SKM-1 (cell line): Measurements from ENCODE around the gene UCN2.
"Not testable (repeated sequence)": the region's sequence is repeated elsewhere in the genome, so short reads cannot be mapped to it uniquely, and the experiment has no call there.

Source experiments
- DNase-seq: peaks from one replicate; lab custom pipeline; 2025; ENCODE audit not compliant: unreplicated experiment; lab: John Stamatoyannopoulos, UW

UCN2 gene

DNA sequence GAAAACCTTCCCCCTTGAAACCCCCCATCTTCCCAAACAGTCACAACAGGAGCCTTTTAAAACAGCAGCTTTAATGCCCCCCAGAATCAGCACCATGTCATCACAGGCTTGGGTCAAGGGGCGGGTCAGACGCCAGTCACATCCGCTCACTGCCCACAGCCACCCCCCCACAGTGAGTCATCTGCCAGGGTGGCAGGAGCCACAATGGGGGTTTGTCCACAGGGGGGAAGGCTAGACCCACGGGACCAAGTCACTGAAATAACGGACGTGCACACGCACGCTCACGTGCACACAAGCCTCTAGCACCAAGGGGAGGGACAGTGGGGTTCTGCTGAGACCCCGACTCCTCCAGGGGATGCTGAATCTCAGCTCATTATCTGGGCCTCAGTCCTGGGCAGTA is 441 bp upstream of the UCN2 start:
- DNase-seq: no peak

DNA sequence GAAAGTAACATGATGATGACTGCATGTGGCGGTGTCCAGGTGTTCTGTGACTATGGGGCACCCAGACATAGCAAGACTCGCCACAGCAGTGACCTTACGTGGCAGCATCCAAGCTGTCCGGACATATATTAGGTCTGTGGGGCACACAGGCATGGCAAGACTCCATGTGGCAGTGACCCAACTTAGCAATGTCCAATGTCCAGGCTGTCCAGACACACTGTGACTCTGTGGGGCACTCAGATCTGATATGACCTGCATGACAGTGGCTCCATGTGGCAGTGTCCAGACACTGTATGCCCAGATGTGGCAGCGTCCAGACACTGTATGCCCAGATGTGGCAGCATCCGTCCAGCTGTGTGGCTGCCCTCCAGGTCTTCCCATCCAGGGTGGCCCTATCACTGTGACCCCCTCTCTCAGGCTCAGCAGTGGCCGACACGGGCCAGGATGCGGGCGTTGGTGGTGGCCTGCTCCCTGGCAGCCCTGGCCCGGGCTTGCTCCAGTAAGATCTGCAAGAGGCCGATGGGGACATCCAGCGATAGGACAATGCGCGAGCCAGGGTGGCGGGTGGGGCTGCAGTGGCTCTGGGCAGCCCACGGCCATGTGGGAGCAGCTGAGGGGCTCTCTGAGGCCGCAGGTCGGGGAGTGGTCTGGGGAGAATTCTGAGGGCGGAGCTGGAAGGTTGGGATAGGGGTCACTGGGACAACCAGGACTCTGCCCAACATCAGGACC is 1.1 kb downstream of the UCN2 start:
- no peak for DNase-seq

DNA sequence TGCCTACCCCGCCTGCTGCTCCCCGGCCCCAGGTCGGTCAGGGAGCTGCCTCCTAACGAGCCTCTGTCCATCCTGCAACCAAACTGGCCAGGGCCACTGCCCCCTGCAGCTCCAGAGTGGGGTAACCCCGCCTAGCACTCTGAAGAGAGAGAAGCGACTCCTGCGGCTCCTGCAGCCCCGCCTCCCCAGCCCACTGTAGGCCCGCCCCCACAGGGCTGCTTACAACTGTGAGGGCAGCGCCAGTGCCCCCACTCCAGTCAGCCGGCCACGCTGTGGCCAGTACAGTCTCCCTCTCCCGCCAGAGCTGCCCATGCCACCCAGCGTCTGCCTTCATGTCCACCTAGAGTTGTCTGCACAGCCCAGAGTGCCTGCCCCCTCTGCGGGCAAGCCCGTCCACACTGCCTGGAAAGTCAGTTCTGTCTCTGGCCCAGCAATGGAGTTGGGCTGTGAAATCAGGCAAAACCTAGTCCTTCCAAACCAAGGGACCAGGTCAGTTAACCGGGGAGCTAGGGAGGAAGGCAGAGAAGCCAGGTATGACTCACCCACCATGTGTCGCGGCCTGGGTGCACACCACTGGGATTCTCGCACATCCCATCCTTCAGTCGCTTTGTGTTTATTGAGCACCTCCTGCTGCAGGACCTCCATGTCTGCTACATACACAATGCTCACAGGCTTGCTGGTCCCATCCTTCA is 2.4 kb downstream of the UCN2 start:
- DNase-seq: no peak

DNA sequence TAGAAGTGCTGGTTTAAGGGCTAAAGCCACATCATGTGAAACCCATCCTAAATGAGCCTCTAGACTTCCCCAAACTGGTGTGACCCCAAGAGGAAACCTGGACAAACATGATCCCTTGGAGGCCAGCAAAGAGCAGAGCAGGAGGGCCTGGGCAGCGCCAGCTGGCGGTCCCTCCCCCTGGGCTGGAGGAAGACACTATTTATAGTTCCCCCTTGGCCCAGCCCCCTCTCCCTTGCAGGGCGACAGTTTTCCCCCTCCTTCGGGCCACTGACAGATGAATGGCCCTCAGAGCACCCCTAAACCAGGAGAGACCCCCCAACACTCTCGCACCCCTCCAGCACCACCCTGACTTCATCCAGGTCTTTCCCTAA is 2.9 kb downstream of the UCN2 start:
- no peak for DNase-seq

DNA sequence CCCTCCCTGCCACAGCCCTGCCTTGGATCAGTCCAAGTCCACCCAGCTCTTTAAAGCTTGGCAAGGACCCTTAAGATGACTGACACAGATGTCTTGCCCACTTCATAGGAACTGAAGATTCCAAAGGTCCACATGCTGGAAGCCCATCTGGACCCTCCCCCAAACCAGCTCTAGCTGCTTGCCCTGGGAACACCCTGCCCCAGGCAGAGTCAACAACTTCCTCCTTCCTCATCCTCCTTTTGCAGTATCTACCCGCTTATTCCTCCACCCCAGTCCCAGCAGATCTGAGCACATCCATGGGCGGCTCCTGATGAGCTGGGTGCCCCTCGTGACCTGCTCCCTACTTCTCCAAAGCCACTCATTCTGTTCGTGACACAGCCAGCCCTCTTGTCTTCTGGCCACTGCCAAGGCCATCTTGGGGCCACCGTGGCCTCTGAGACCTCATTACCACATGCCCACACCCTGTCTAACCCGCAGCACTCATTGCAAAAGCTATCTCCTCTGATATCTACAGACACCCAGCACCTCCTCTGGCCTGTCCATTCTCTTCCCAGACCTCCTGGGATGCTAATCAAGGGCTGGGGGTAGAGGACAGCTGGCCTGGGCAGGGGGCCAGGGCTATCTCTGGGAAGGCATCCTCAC is 5.0 kb downstream of the UCN2 start:
- peak; percentile 69 for DNase-seq

DNA sequence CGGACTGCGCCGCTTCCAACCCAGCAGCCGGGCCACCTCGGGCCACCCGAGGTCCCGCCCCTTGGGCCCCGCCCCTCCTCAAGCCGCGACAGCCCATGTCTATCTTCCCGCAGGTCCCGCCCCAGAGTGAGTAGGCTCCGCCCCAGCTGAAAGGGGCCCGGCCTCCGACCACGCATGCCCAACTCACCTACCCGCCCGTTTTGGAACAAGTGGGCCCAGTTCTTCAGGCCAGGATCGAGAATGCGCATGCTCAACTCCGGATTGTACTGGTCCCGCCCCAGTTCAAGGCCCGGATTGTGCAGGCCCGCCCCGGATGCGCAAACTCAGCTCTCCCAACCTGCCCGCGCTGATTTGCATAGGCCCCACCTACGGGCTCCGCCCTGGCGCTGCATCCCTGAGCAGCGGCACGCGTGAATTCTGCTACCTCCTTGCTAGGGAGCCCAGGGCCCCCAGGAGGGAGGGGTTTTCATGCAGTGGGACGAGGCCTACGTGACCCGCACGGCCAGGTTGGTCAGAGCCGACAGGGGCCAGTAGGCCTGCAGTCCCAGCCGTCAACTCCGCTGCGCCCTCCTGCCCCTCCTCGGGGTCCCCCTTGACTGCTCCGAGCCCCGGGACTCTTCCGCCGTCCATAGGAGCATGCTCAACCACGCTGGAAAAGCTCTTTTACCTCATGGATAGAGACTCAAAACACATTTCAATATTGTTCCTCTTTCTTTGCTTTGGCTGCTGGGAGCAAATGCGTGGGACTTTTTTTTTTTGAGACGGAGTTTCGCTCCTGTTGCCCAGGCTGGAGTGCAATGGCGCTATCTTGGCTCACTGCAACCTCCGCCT is 6.6 kb downstream of the UCN2 start, which contains the start of gene PFKFB4:
PFKFB4 (minus strand) TSS at position 8 of the 831 bp plus-strand sequence. CDS start 26 bp downstream, outside the sequence.
- DNase-seq: peak; percentile 97

DNA sequence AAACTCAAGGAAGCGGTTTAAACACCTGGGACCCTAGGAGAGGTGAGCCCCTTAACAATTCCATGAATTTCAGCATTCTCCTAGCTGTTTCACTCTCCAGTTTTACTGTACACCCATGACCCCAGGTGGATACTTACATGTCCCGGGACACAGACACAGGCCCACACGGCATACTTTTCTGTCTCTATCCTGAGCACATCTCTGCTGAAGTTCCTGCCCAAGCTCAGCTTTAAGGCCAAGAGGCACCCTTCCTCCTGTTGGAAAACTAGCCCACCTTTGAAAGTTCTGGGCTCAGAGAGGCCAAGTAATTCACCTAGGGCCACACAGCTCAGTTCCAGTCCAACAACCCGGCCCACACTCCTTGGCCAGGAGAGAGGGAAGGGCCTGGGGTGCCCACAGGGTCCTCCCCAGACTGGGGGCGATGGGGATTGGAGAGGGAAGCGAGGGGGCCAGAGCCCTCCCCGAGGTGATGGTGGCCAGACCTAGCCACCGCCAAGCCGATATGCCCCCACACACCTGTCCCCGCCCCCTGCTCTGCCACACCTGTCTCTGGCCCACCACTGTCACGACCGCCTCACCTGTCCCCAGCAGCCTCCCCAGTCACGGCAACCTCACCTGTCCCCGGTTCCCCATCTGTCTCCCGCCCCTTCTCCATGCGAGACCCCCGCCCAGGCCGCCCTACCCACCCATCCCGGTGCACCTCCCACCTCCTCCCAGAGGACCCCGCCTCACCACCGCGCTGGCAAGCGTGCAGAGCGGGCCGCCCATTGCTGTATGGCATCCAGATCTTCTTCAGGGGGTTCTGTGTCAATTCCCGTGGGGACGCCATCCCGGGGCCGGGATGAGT is 7.4 kb downstream of the UCN2 start:
- DNase-seq: no peak

DNA sequence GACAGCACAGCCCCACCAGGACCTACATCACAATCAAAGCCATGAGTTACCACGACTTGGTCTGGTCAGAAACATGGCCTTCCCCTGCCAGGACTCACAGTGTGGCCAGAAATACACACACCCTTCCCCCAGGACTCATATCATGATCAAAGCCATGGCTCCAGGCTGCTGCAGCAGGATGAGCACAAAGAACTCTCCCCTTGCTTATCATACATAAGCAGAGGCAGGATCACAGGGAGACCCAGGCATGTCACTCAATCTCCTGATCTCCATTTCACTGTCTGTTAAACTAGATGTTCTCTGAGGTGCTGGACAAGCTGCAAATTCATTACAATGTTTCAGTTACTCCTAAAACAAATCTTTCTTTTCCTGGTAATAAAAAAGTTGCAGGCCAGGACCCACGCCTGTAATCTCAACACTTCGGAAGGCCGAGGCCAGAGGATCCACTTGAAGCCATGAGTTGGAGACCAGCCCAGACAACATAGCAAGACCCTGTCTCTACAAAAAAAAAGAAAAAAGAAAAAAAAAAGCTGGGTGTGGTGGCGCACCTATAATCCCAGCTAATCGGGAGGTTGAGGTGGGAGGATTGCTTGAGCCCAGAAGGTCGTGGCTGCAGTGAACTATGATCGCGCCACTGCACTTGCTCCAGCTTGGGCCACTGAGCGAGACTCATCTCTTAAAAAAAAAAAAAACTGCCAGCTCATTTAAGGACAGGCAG is 8.2 kb downstream of the UCN2 start:
- DNase-seq: no peak

DNA sequence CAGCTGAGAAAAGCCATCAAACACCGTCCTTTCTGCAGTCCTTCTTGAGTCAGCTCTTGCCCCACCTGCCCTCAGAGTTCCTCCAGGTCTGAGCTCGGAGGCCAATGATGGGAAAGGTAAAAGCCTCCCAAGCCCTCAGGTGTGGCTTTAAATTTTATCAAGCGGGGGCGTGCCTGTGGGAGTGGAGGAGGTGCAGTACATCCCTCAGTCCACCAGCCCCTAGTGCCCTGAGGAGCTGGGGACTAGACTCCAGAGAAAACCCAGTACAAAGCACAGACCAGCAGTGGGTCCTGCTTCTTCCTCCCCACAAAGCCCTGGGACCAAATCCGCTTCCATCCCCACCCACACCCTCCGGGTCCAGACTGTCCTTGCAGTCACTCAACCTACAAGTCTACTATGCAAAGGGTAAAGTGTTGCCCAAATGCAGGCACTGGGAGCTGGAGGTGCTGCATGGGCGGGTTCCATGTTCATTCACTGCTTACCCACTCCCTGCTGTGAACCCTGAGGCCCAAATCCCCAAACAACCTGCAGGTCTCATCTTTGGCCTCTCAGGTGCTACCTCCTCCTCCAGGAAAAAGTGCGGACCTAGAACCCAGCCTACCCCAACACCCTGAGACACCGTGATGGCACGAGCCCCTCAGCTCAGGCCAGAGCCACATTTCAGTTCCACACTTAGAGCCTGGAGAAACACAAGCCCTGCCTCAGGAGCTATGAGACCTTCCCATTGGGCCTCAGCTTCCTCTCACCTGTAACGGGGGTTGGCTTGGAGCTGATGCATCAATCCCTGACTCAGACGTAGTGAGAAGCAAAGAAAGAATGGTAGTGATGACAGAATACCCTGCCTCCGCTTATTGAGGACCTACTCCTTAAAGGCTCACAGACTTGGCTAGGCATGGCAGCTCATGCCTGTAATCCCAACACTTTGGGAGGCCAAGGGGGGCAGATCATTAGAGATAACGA is 9.4 kb downstream of the UCN2 start:
- DNase-seq: no peak

DNA sequence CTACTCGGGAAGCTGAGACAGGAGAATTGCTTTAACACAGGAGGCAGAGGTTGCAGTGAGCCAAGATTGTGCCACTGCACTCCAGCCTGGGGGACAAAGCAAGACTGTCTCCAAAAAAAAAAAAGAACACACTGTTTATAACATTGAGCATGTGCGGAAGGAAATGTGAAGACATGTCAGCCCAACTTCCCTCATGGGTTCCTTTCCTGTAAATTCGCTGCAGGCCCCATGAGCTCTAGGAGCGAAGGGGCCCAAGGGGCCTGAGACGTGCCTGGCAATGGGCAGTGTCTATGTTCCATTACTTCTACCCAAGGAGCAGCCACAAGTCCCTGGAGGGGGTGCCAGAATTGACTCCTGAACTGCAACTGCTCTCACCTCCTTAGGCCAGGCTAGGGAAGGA is 10.2 kb downstream of the UCN2 start:
- no peak for DNase-seq

DNA sequence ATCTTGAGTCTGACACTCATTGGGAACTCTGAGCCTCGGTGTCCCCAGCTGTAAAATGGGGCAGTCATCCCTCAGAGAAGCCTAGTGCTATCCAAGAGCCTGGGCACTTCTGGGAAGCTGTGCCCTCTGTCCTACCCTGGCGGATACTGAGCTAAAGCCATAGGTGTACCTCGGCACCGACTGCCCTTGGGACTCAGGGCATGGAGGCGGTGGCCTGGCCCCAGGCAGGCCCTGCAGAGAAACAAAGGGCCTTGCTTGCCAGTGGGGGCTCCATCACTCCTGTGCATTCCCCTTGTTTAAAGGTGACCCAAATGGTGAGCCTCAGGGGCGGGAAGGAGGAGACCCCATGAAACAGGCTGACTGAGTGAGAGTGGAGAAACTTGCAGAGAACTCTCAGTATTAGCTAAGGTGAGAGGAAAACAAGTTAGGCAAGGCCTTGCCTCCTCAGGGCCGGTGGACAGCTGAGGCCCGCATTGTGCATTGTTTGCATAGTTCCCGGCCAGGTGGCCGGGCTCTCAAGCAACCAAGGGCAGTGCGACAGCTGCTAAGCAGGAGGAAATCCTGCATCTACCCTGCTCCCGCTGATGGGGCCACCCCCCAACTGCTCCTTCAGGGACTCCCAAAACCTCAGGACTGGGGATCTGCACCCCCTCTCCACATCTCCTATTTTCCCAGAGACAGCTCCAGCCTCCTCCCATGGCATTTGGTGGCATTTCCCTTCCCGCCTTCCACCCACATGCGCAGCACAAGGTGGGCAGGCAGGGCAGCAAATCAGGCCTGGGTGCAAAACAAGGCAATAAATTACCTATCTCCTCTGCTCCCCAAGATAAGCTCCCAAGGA is 11.2 kb downstream of the UCN2 start:
- no peak for DNase-seq

DNA sequence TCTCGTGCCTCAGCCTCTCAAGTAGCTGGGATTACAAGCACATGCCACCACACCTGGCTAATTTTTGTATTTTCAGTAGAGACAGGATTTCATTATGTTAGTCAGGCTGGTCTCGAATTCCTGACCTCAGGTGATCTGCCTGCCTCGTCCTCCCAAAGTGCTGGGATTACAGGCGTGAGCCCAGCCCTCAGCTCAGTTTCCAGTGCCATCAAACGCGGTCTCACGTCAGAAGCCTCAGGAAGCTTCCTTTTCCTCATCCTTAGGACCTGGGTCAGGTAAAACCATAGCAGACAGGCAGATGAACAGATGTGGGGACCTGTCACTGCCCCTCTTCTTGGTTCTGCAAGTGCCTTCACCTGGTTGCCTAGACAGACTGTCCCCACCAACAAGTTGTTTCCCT is 11.9 kb downstream of the UCN2 start:
- DNase-seq: not testable (repeated sequence)

DNA sequence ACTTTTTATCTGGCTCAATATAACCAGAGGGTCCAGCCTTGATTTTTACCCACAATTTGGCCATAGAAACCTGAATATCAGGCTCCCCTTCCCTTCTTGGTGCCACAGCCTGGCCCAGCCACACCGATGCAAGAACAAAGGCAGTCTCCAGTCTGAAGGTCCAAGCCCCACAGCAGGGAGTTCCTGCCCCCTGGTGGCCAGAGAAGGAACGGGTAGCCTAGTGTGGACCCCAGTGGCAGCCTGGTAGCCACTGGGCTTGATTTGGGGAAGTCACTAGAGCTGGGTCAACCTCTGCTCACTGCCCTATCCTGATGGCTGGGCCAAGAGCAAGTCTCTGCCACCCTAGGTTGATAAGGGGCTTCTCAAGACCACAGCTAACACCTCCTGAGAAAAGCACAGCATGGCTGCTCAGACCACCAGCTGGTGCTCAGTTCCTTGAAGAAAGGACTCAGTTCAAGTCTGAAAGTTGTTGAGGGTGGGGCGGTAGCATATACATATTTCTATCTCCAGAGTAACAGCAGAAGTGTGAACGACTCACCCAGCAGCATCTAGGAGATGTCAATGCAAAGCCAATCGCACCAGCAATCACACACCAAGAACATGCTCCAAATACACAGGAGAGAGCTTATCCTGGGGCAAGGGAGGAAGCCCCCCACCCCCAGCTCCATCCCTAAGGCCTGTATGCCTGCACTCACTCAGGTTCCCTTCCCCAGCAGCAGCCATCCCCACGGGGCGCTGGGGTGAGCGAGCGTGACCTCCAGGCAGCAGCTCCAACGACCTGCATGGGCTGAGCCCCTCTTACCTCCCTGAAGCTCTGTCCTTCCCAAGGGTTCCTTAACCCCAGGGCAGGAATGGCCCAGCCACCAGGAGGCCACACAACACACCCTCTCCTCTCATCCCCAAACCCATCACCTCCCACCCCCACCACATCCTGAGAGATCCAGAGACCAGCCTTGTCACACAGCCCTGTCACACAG is 14.6 kb downstream of the UCN2 start:
- DNase-seq: peak; percentile 82

DNA sequence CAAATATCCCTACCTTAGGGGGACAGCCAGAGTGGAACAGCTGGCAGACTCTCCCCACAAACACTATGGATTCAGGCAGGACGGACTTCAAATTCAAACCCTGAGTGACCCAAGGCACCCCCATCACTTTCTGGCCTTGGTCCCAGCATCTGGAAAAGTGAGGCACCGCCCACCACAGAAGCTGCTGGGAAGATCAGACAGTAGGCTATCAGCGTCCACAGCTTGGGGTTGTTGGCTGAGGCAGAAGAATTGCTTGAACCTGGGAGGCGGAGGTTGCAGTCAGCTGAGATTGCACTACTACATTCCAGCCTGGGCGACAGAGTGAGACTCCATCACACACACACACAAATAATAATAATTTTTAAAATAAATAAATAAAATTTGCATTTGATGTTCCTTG is 15.5 kb downstream of the UCN2 start:
- no peak for DNase-seq

DNA sequence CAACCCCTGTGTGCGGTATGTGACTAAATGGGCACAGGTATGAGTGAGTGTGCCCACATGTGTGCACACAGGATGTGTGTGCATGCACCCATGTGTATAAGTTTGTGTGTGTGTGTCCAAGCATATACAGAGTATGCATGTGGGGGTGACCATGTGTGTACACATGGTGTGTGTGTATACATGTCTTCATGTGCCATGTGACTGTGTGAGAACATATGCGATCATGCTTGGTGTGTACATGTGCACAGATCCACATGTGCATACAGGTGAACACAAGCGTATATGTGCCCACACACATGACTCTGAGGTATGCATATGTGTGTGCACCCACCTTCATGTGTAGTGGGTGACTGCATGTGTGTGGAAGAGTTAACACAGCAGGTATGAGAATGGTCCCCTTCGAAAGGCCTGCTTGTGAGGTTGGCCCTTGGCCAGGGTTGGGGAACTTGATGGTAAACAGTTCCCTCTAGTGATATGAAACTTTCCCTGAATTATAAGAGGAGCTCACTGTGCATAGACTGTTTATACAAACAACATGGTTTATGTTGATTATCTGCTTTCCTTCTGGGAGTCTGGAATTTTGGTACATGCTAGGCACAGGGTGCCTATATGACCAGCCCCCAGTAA is 17.3 kb downstream of the UCN2 start:
- DNase-seq: no peak

DNA sequence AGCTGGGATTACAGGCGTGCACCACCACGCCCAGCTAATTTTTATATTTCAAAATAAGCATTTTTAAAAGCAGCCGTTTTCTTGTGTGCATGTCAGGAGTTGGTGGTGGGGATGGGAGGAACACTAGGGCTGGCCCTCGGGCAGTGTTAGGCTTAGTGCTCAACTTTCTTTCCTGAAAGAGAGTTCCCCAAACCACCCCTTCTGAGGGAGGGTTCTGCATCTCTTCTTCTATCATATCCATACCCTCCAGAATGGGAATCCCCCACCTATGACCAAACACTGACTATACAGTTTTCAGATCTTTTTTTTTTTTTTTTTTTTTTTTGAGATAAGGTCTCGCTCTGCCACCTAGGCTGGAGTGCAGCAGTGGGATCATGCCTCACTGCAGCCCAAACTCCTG is 19.4 kb downstream of the UCN2 start:
- no peak for DNase-seq
